ENCODE results near the gene PARD3B. TPM values are rescaled to one million over a fixed set of nuclear protein-coding genes. Genes with fewer than 3 reads are reported as not detected.

Gene PARD3B
- total and polyA plus RNA-seq, 2 experiments from 2014 or later, result 3.5 to 4.4 TPM

- H3K9me2 ChIP-seq (ENCODE audit: insufficient read depth), result no peaks in the 10 kb centered on the region
- H4K20me1 ChIP-seq (replicated peaks; ENCODE audit: insufficient read depth), result no peaks in the 10 kb centered on the region
- ATAC-seq (no peak), DNase-seq (ENCODE audit: low spot score) (no peak)
- no peak overlapping the region for H2AFZ ChIP-seq
- H3K27me3 ChIP-seq (ENCODE audit: insufficient read depth), result no peaks in the 10 kb centered on the region
- H3K79me2 ChIP-seq (replicated peaks; ENCODE audit: insufficient read depth), result no peaks in the 10 kb centered on the region
- no peak for TF ChIP-seq POLR2AphosphoS5 (IDR thresholded peaks at IDR 0.05; ENCODE audit: low read depth)
- TF ChIP-seq ZNF331 (CRISPR knock-in tag; IDR thresholded peaks at IDR 0.05; ENCODE audit: low read depth), result no peak
- no peak for TF ChIP-seq ETS1 (IDR thresholded peaks at IDR 0.05)
- TF ChIP-seq EZH2 (IDR thresholded peaks at IDR 0.05; ENCODE audit: low read depth, unreplicated experiment), result no peak
- TF ChIP-seq STAT1 (IDR thresholded peaks at IDR 0.05; ENCODE audit: unreplicated experiment), result no peak
- TF ChIP-seq CTCF (conservative IDR thresholded peaks at IDR 0.05; ENCODE audit: low read depth in 2 of 2), result no peak
- no peak for TF ChIP-seq CREB1 (CRISPR knock-in tag; IDR thresholded peaks at IDR 0.05; ENCODE audit: low read depth)
- no peak for TF ChIP-seq REST (IDR thresholded peaks at IDR 0.05; ENCODE audit: unreplicated experiment)
- TF ChIP-seq JUNB (IDR thresholded peaks at IDR 0.05; ENCODE audit: unreplicated experiment), result no peak
- TF ChIP-seq ZNF462 (CRISPR knock-in tag; IDR thresholded peaks at IDR 0.05), result no peak
- no peak for TF ChIP-seq ZNF114 (CRISPR knock-in tag; IDR thresholded peaks at IDR 0.05)
- no peak for TF ChIP-seq EZH2phosphoT487 (IDR thresholded peaks at IDR 0.05; ENCODE audit: unreplicated experiment)
- no peak for TF ChIP-seq NANOG (IDR thresholded peaks at IDR 0.05; ENCODE audit: borderline replicate concordance)
- no peaks in the 10 kb centered on the region for H3F3A ChIP-seq (replicated peaks; ENCODE audit: low read depth)
- H3K4me1 Mint-ChIP-seq, result peaks cover 37% of the 10 kb centered on the region
- no peak overlapping the region for H3K4me3 ChIP-seq
- no peaks in the 10 kb centered on the region for H3K9me3 Mint-ChIP-seq
- no peaks in the 10 kb centered on the region for H3K27me3 Mint-ChIP-seq (ENCODE audit: insufficient read depth, low read depth, poor library complexity)
- H3K4me3 Mint-ChIP-seq, result no peak overlapping the region
- H3K36me3 Mint-ChIP-seq (ENCODE audit: low read depth), result no peaks in the 10 kb centered on the region
- H3K27ac Mint-ChIP-seq, result no peak overlapping the region; the same call in 1 of the 2 replicates
- H3K4me2 ChIP-seq, result no peak overlapping the region
- no peaks in the 10 kb centered on the region for H3K36me3 ChIP-seq (ENCODE audit: insufficient read depth)
- no peak overlapping the region for H3K27ac ChIP-seq (ENCODE audit: low read depth)
- peaks cover 31% of the 10 kb centered on the region for H3K4me1 ChIP-seq (ENCODE audit: insufficient read depth)
Measured at GRCh38 chr2:205193125-205193835, 648.0 kb downstream of the PARD3B start.
